GM18520 (cell line): Measurements from ENCODE around the gene ZMYND11.

ENCODE experiments used
- ATAC-seq: cut with Tn5 transposase; IDR thresholded peaks from one replicate; pipeline ENCODE4 v1.9.1; 2021; ENCODE audit not compliant: unreplicated experiment

ZMYND11 gene

DNA sequence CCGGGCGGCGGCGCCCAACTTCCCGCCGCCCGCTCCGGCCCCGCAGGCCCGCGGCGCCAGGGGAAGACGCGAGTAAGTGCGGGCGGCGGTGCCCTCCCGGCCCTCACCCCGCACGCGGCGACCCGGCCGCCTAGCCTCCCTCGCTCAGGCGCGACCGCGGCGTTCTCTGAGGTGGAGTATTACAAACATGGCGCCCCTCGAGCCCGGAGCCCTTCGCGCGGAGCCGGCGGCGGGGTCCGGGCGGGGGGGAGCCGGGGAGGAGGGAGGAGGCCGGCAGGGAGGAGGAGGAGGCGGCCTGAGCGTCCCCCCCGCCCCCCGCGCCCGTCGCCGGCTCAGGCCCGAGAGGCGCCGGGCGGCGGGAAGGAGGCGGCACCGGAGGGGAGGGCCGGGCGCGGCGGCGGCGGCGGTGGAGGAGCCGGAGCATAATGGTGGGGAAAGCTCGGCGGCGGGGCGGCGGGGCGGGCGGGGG is at the start of gene ZMYND11:
ZMYND11 (plus strand) TSS at position 324 of the 469 bp plus-strand sequence. CDS start 44,558 bp downstream, outside the sequence.
- ATAC-seq = peak; percentile 26

DNA sequence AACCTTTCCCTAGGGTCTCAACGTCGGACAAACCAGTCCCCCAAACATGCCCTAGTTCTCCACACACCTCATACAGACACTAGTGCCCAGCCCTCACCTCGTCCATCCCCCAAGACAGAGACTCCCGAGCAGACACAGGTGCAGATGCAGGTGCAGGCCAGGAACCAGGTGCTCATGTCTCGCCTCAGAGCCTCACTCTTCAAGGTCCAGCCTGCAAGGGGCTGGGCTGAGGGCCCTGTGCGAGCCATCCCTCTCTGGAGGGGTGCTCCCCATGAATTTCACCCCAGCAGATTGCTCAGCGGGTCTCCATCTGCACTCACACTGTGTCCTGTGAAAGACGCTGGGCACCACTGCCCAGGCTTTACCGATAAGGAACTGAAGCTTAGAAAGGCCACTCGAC is 49.2 kb upstream of the ZMYND11 start:
- ATAC-seq = no peak

DNA sequence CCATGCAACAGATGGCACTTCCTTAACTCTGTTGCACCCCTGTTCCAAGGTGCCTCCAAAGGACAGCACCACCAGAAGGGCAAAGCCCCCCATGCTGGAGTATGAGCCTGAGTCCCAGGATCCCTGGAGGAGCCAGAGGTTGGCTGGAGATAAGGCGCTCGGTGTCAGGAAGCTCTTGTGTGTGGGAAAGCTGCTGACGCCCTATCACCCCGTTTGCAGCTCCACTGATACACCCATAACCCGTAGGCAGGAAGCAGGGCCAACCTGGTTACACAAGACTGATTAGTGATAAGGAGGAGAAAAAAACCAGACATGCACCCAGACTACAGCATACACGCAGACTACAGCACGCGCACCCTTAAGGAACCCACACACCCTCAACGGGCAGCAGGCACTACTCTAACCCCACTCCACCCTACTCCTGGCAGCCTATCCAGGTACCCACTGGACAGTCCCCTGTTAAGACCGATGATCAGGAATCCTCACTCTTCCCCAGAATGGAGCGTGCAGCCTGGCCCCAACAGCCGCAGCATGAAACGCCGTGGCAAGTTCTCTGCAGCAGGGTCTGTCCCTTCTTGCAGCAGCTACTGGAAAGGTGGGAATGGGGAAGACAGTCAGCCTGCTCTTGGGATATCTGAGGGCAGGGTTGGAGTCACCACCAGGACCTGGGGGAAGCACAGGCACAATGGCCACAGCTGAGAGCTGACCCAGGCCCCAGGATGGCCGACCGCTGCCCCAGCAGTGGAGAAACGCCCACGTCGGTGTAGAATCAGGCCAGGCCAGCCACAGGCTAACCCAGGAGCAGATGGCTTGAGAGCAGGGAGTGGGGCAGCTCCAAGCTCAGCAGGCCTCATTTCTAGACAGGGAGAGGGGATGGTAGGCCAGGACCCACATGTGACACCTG is 47.8 kb upstream of the ZMYND11 start:
- no peak for ATAC-seq

DNA sequence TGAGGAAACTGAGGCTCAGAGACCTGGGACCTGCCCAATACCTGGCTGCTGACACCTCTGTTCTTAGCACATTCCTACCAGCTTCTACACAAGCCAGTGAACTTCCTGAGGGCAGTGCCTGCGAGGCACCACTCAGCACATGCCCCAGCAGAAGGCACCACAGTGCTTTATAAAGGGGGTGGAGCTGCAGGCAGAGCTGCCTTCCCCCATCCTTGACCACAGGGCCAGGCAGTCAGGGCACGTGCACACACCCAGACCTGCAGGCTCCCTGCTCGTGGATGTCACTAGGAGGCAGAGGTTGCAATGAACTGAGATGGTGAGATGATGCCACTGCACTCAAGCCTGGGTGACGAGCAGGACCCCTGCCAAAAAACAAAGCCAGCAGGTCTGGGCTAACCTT is 47.0 kb upstream of the ZMYND11 start:
- no peak for ATAC-seq

DNA sequence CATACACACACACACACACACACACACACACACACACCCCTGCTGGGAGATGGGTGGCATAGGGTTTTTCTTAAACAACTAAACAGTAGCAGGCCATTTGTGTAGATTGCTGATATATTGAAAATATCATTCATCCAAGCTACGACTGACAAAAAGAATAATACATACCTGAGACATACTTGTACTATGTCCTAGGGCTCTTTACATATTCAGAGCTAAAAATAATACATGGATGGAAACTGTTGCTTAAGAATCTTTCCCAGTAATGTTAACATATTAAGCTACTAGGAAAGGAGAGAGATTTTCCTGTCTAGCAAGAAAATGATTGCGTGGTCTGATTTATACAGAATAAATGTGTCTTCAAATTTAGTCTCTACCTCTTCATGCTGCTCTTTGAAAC is 46.0 kb upstream of the ZMYND11 start:
- ATAC-seq = no peak

DNA sequence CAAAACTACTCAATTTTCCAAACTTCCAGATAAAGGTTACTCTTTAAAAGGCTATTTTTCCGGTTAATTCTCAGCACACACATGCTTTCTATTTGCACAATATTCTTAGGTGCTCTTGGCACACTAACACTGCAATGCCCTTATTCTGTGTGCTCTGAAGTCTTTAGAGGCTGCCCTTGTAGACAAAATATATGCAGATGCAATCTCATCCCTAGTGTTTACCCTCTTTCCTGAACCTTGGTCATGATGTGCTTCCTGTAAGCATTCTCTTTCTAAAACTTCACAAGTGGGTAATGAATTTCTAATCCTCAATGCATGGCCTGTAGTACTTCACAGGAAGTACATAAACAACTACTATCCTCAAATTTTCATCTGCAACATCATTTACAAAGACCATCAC is 45.1 kb upstream of the ZMYND11 start:
- ATAC-seq = no peak

DNA sequence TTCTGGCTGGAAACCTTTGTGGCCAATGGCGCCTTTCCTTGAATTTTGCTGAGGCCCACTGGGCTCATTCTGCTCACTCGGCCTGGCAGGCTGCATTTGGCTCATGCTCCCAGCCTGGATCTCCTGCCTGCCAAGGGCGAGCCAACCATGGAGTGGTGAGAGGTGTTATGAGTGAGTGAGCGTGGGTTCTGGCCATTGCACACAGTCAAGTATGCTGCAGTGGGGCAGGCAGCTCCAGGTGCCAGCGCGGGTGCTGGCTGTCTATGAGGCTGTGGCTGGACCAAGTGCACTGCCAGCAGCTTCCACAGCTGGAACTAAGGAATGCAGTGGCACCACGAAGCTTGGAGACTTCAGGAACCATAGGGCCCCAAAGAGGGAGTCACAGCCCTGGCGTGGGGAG is 43.9 kb upstream of the ZMYND11 start:
- no peak for ATAC-seq

DNA sequence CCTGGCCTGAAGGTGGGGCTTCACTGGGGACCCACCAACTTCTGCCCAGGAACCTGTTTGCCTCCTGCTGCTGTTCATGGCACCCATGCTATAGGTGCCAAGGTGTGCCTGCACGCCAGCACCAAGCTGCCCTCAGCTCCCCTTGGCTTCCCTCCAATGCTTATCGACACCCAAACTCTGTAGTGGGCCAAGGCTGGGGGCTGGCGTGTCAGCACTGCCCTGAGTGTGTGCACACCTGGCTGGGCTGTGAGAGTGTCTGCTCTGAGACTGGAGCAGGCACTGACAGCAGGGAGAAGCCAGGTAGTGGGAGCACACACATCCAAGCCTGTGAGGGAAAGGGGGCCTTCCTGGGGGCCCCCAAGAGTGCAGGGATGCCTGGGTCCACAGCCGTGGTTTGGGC is 43.1 kb upstream of the ZMYND11 start:
- no peak for ATAC-seq

DNA sequence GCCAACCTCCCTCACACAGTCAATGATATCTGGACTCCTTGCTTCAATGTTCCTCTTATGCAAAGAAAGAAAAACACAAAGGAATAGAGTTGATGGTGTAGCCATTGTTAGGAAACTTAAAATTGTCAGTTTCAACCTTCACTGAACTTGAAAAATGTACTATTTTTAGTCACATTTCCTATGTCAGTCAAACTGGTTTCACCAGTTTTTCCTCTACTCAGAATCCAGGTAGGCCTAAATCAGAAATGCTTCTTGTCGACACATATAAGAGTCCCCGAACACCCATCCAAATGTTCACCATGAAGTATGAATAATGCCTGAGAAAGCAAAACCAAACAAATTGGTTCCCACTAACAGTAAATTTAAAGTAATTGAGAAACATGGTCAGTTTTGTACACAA is 42.4 kb upstream of the ZMYND11 start:
- ATAC-seq = no peak

DNA sequence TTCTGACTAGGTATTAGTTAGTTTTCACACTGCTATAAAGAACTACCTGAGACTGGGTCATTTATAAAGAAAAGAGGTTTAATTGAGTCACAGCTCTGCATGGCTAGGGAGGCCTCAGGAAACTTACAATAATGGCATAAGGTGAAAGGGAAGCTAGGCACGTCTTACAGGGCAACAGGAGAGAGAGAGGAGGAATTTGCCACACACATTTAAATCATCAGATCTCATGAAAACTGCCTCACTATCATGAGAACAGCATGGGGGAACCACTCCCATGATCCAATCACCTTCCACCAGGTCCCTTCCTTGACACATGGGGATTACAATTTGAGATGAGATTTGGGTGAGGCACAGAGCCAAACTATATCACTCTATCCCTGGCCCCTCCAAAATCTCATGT is 40.6 kb upstream of the ZMYND11 start:
- no peak for ATAC-seq

DNA sequence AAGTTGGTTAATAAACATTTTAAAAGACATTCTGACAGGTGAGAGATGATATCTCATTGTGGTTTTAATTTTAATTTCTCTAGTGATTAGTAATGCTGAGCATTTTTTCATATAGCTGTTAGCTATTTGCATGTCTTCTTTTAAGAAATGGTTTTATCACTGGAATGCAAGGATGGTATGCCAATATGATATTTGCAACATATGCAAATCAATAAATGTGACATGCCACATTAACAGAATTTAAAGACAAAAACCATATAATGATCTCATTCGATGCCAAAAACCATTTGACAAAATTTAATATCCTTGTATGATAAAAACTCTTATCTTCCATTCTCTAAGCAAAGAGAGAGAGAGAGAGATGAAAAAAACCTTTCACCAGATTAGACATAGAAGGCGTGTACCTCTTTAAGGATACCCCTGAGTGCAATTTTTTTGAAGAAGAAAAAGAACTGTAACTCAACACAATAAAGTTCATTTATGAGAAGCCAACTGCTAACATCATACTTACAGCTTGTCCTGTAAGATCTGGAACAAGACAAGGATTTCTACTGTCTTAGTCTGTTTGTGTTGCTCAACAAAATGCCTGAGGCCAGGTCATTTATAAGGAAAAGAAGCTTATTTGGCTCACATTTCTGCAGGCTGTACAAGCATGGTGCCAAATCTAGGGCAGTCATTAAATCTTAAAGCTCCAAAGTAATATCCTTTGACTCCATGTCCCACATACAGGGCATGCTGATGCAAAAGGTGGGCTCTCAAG is 39.7 kb upstream of the ZMYND11 start:
- ATAC-seq = no peak

DNA sequence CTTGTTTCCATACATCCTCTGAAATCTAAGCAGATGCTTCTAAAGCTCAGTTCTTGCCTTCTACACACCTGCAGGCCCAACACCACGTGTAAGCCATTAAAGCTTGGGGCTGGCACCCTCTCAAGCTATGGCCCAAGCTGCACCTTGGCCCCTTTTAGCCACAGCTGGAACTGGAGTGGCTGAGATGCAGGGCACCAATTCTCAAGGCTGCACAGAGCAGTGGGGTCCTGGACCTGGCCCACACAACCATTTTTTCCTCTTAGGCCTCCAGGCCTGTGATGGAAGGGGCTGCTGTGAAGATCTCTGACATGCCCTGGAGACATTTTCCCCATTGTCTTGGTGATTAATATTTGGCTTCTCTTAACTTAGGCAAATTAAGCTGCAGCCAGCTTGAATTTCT is 38.8 kb upstream of the ZMYND11 start:
- no peak for ATAC-seq

DNA sequence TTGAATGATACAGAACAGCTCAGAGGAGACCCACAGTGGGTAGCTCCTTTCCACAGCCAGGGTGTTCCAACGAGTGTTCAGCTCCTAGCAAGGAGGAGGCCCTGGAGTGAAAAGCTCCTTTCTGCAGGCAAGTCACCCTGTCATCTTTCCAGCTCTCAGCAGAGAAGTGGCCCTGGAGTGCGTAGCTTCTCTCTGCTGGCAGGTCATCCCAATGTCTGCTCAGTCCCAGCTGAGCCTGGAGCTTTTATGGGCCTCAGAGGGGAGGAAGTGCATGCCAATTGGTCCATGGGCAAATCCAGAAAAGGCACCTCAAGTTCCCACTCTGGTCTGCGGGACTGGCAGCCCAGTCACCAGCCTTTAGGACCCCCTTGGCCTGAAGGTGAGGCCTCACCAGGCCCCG is 30.8 kb upstream of the ZMYND11 start:
- no peak for ATAC-seq

DNA sequence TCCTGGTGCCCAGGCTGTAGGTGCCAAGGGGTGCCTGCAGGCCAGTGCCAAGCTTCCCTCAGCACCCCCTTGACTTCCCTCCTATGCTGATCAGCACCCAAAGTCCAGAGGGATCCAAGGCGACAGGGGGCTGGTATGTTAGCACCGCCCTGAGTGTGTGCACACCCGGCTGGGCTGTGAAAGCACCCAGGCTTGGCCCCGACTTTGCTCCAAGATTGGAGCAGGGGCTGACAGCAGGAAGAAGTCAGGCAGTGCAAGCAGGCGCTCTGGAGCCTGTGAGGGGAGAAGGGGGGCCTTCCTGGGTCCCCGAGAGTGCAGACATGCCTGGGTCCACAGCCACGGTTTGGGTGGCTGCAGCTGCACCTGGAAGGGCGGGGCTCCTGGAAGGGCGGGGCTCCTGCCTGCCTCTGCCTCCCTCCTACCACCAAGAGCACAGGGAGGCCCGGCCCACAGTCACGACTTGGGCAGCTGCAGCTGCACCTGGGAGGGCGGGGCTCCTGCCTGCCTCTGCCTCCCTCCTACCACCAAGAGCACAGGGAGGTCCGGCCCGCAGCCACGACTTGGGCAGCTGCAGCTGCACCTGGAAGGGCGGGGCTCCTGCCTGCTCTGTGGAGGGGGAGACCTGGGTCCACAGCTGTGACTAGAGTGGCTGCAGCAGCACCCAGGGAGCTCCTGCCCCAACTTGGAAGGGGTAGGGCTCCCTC is 30.2 kb upstream of the ZMYND11 start:
- ATAC-seq = no peak

DNA sequence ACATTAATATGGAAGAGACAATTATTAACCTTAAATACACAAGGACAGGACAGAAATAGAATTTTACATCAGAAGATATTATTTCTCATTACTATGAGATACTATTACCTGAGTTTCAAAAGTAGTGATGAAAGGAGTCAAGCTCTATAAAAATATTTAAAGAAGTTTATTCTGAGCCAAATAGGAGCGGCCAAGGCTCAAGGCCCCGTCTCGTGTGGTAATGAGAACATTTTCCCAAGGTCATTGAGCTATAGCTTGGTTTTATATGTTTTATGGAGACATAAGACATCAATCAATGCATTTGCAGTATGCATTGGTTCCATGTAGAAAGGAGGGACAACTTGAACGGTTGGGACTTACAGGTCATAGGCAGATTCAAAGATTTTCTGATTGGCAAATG is 29.4 kb upstream of the ZMYND11 start:
- ATAC-seq = no peak

DNA sequence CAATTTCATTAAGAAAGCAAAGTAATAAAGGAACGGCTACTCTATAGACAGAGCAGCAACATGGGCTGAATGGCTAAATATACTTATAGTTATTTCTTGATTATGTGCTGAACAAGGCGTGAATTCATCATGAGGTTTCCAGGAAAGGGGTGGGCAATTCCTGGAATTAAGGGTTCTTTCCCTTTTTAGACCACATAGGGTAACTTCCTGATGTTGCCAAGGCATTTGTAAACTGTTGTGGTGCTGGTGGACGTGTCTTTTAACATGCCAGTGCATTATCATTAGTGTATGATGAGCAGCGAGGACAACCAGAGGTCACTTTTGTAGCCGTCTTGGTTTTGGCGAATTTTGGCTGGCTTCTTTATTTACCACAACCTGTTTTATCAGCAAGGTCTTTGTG is 28.5 kb upstream of the ZMYND11 start:
- no peak for ATAC-seq

DNA sequence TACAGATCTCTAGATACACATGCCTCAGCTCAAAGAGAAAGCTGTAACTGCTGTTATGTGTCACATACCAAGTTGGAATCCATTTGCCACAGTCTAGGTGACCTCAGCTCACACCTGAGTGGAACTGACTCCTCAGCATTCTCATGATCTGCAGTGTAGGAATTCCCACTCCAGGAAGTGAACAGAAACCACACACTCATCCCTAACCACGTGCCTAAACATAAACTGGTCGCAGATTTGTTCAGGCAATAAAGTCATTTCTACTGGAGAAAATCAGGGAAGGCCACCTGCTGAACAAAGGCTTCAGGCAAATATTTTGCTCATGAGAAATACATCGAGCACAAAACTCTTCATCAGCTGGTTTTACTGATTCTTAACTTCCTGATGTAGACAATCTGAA is 23.0 kb upstream of the ZMYND11 start:
- no peak for ATAC-seq

DNA sequence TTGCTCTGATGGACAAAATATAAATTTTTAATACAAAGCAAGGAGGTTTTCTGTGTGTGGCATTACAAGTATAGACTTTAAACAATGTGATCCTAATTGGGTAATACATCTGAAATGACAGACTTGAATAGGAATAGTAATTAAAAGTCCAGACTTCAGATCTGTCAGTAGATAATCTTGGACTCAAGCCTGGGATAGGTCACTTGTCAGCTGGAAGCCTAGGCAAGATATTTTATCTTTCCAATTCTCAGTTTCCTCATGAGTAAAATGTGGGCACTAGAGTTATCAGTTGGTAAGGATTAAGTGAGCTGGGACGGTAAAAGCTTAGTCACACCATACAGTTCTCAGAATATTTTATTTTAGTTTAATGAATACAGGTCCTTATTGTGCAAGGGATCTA is 10.4 kb upstream of the ZMYND11 start:
- ATAC-seq = no peak

DNA sequence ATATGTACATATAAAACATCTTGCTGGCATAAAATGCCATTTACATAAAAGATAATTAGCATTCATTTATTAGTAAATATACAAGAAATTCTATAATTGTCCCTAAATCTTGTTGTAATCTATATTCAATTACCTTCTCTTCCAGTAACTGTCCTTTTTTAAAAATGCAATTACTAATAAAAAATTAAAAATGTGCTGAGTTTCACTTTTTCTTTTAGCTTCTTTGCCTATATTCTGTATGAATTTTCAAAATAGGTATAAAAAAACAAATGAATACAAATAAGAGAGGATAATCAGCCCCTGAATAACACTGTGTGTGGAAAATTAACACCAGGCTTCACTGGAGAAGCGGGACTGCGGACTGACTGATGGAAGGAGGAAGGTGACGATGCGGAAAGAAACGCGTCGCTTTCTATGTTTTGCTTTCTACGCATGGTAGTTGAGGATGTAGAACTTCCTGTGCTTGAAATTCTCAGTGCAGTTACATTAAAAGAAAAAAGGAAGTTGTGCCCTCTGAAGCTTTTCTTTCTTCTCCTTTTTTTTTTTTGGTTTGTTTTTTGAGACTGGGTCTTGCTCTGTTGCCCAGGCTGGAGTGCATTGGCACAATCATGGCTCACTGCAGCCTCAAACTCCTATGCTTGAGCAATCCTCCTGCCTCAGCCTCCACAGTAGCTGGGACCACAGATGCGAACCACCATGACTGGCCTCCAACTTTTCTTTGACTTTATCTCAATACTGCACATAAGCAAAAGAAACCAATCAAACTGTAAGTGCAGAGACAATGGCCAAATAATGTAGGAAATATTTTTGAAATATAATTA is 7.4 kb upstream of the ZMYND11 start:
- ATAC-seq = peak; percentile 56

DNA sequence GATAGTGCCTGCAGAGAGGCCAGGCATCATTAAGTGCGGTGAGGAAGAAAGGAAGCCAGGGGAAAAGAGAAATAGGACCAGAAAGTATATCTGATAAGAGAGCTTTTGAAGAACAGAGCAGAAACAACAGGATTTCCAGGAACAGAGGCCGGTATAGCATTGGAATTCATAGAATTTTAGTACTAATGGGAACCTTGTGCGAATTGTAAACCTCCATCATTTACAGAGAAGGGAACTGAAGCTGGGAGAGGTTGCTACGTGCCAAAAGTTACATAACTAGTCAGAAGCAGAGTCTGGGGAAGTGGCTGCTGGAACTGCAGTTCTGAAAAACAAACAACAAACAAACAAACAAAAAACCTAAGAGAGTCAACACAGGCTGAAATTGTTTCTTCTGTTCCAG is 5.4 kb upstream of the ZMYND11 start:
- no peak for ATAC-seq
